IPS-18a (cell line): ENCODE measurements around the gene CIAO2B.
"Not testable (repeated sequence)": the region's sequence is repeated elsewhere in the genome, so short reads cannot be mapped to it uniquely, and the experiment has no call there.

Experiments used
- H3K27ac ChIP-seq: one replicate; pipeline ENCODE4 v1.5.1; 2013; ENCODE audit warnings: low read length
- H3K27me3 ChIP-seq: one replicate; pipeline ENCODE4 v1.6.1; 2013; ENCODE audit warnings: mild to moderate bottlenecking, low read length; ENCODE audit not compliant: control insufficient read depth, insufficient read depth
- H3K36me3 ChIP-seq: one replicate; pipeline ENCODE4 v1.6.1; 2013; ENCODE audit warnings: low read depth, low read length; ENCODE audit not compliant: control insufficient read depth
- H3K4me1 ChIP-seq: one replicate; pipeline ENCODE4 v1.6.1; 2013; ENCODE audit warnings: low read depth, low read length; ENCODE audit not compliant: control insufficient read depth
- H3K4me3 ChIP-seq: one replicate; pipeline ENCODE4 v1.5.1; 2013; ENCODE audit warnings: low read length
- H3K9ac ChIP-seq: one replicate; pipeline ENCODE4 v1.6.1; 2013; ENCODE audit warnings: mild to moderate bottlenecking, low read length, moderate library complexity
- H3K9me3 ChIP-seq: one replicate; pipeline ENCODE4 v1.6.1; 2013; ENCODE audit warnings: low read depth, low read length; ENCODE audit not compliant: control insufficient read depth

The CIAO2B gene

GRCh38 chr16:66898933-66899309 is 35.3 kb downstream of the CIAO2B start:
- Histone ChIP-seq H3K36me3 (no peaks in the 10 kb centered on the region), H3K27me3 (no peaks in the 10 kb centered on the region), H3K9me3 (no peaks in the 10 kb centered on the region), H3K4me3 (no peak overlapping the region), H3K27ac (no peak overlapping the region), H3K9ac (no peak overlapping the region), H3K4me1 (no peaks in the 10 kb centered on the region)

GRCh38 chr16:66898207-66898606 is 36.0 kb downstream of the CIAO2B start:
- no peak overlapping the region for H3K4me3 ChIP-seq
- H3K27me3 ChIP-seq = no peaks in the 10 kb centered on the region
- no peaks in the 10 kb centered on the region for H3K9me3 ChIP-seq
- H3K4me1 ChIP-seq = no peaks in the 10 kb centered on the region
- no peak overlapping the region for H3K27ac ChIP-seq
- no peaks in the 10 kb centered on the region for H3K36me3 ChIP-seq
- H3K9ac ChIP-seq = no peak overlapping the region

- not testable (repeated sequence) for H3K27ac ChIP-seq, H3K9me3 ChIP-seq, H3K27me3 ChIP-seq, H3K9ac ChIP-seq, H3K4me3 ChIP-seq, H3K4me1 ChIP-seq, H3K36me3 ChIP-seq
Observed at GRCh38 chr16:66896682-66897081, 37.5 kb downstream of the CIAO2B start.

GRCh38 chr16:66895999-66896398 is 38.2 kb downstream of the CIAO2B start:
- H3K27ac ChIP-seq = no peak overlapping the region
- no peaks in the 10 kb centered on the region for H3K27me3 ChIP-seq
- no peaks in the 10 kb centered on the region for H3K4me1 ChIP-seq
- no peaks in the 10 kb centered on the region for H3K9me3 ChIP-seq
- H3K9ac ChIP-seq = no peak overlapping the region
- peaks cover 4% of the 10 kb centered on the region for H3K36me3 ChIP-seq
- no peak overlapping the region for H3K4me3 ChIP-seq

- H3K4me3 ChIP-seq = no peak overlapping the region
- no peaks in the 10 kb centered on the region for H3K4me1 ChIP-seq
- no peak overlapping the region for H3K27ac ChIP-seq
- H3K27me3 ChIP-seq = no peaks in the 10 kb centered on the region
- H3K36me3 ChIP-seq = peaks cover 4% of the 10 kb centered on the region
- H3K9me3 ChIP-seq = no peaks in the 10 kb centered on the region
- H3K9ac ChIP-seq = no peak overlapping the region
Observed at GRCh38 chr16:66895689-66895979, 38.6 kb downstream of the CIAO2B start.

- no peak overlapping the region for H3K9ac ChIP-seq
- H3K4me3 ChIP-seq = no peak overlapping the region
- H3K27ac ChIP-seq = no peak overlapping the region
- no peaks in the 10 kb centered on the region for H3K9me3 ChIP-seq
- H3K27me3 ChIP-seq = no peaks in the 10 kb centered on the region
- H3K36me3 ChIP-seq = peaks cover 4% of the 10 kb centered on the region
- H3K4me1 ChIP-seq = no peaks in the 10 kb centered on the region
Observed at GRCh38 chr16:66894948-66895688, 39.1 kb downstream of the CIAO2B start.

- Histone ChIP-seq H3K9ac (no peak overlapping the region), H3K4me1 (no peaks in the 10 kb centered on the region), H3K9me3 (no peaks in the 10 kb centered on the region), H3K27me3 (no peaks in the 10 kb centered on the region), H3K4me3 (no peak overlapping the region), H3K27ac (no peak overlapping the region), H3K36me3 (peaks cover 4% of the 10 kb centered on the region)
Observed at GRCh38 chr16:66894055-66894454, 40.1 kb downstream of the CIAO2B start.

GRCh38 chr16:66891797-66892196 is 42.4 kb downstream of the CIAO2B start:
- no peak overlapping the region for H3K4me3 ChIP-seq
- H3K9me3 ChIP-seq = no peaks in the 10 kb centered on the region
- H3K4me1 ChIP-seq = no peaks in the 10 kb centered on the region
- no peak overlapping the region for H3K9ac ChIP-seq
- H3K36me3 ChIP-seq = peaks cover 10% of the 10 kb centered on the region
- H3K27ac ChIP-seq = no peak overlapping the region
- H3K27me3 ChIP-seq = no peaks in the 10 kb centered on the region

GRCh38 chr16:66891360-66891759 is 42.8 kb downstream of the CIAO2B start:
- no peak overlapping the region for H3K4me3 ChIP-seq
- no peaks in the 10 kb centered on the region for H3K4me1 ChIP-seq
- no peak overlapping the region for H3K27ac ChIP-seq
- H3K27me3 ChIP-seq = no peaks in the 10 kb centered on the region
- H3K9me3 ChIP-seq = no peaks in the 10 kb centered on the region
- H3K9ac ChIP-seq = no peak overlapping the region
- H3K36me3 ChIP-seq = peaks cover 14% of the 10 kb centered on the region

GRCh38 chr16:66890799-66891198 is 43.4 kb downstream of the CIAO2B start:
- H3K4me3 ChIP-seq = no peak overlapping the region
- no peak overlapping the region for H3K9ac ChIP-seq
- no peaks in the 10 kb centered on the region for H3K9me3 ChIP-seq
- H3K4me1 ChIP-seq = no peaks in the 10 kb centered on the region
- no peak overlapping the region for H3K27ac ChIP-seq
- peaks cover 20% of the 10 kb centered on the region for H3K36me3 ChIP-seq
- H3K27me3 ChIP-seq = no peaks in the 10 kb centered on the region

- no peak overlapping the region for H3K4me3 ChIP-seq
- no peaks in the 10 kb centered on the region for H3K4me1 ChIP-seq
- H3K27me3 ChIP-seq = no peaks in the 10 kb centered on the region
- no peak overlapping the region for H3K9ac ChIP-seq
- H3K9me3 ChIP-seq = no peaks in the 10 kb centered on the region
- H3K27ac ChIP-seq = no peak overlapping the region
- peaks cover 32% of the 10 kb centered on the region for H3K36me3 ChIP-seq
Observed at GRCh38 chr16:66889622-66890021, 44.6 kb downstream of the CIAO2B start.
